Omental fat pad (tissue), 4 donors: Measurements from ENCODE around the gene TSPAN16. TPM values are rescaled to one million over a fixed set of nuclear protein-coding genes. Genes with fewer than 3 reads are reported as not detected.
"Not testable (repeated sequence)": the region's sequence is repeated elsewhere in the genome, so short reads cannot be mapped to it uniquely, and the experiment has no call there.

Experiments
- ATAC-seq: fragments of 150-250 bp; one replicate; pipeline ENCODE4 v1.9.1; 2016; ENCODE audit warnings: mild to moderate bottlenecking, moderate library complexity; ENCODE audit not compliant: low FRiP score
- DNase-seq: peaks from one replicate; pipeline ENCODE4 v3.0.0-alpha.2; 2019; ENCODE audit warnings: low spot score
- CTCF ChIP-seq, 3 donors: fragments of 450-650 bp; IDR thresholded peaks; one replicate each; pipeline ENCODE4 v1.5.1; 2016 to 2017; ENCODE audit warnings: antibody characterized with exemption in 3 of 3, mild to moderate bottlenecking in 3 of 3, moderate library complexity in 2 of 3
- total RNA-seq, 4 donors: library from RNA; depleted of rRNA; stranded (reverse); fragments of >200 nt; gene quantifications; one replicate each; pipeline ENCODE4 v1.1.0, GENCODE V29; 2016

TSPAN16 gene
- total RNA-seq, 4 donors from 2014 or later, result not detected

- TF ChIP-seq CTCF (IDR thresholded peaks at IDR 0.05), result no peak
- no peak for ATAC-seq
Observed at GRCh38 chr19:11345122-11345803, 49.3 kb downstream of the TSPAN16 start.

GRCh38 chr19:11346104-11346940 lies 50.4 kb downstream of the TSPAN16 start, which contains the start of the genes CCDC159 and TMEM205:
TSS of gene CCDC159 (plus strand) at chr19:11346519. CDS start at chr19:11346607, 88 bp downstream.
TSS of gene TMEM205 (minus strand) at chr19:11346268. CDS start at chr19:11345619, 649 bp downstream.
- ATAC-seq, result peak; percentile 98
- DNase-seq, result peak; percentile 90
- TF ChIP-seq CTCF (IDR thresholded peaks at IDR 0.05), result no peak

More at GRCh38 chr19:11345122-11345803, 49.3 kb downstream of the TSPAN16 start:
- no peak for DNase-seq

- ATAC-seq (no peak), DNase-seq (no peak)
- no peak for TF ChIP-seq CTCF (IDR thresholded peaks at IDR 0.05)
Observed at GRCh38 chr19:11347546-11348039, 51.6 kb downstream of the TSPAN16 start.

GRCh38 chr19:11349171-11349570 lies 53.2 kb downstream of the TSPAN16 start:
- ATAC-seq, result no peak
- TF ChIP-seq CTCF (IDR thresholded peaks at IDR 0.05), result no peak

GRCh38 chr19:11354102-11354501 lies 58.1 kb downstream of the TSPAN16 start:
- not testable (repeated sequence) for ATAC-seq, DNase-seq

More at GRCh38 chr19:11349171-11349570, 53.2 kb downstream of the TSPAN16 start:
- no peak for DNase-seq

- peak; percentile 97 for DNase-seq
- no peak for TF ChIP-seq CTCF (IDR thresholded peaks at IDR 0.05)
- ATAC-seq, result peak; percentile 83
Observed at GRCh38 chr19:11355160-11356073, 59.5 kb downstream of the TSPAN16 start, which contains the start of gene PLPPR2. TSS of gene PLPPR2 (plus strand) at chr19:11355432. CDS start at chr19:11357674, 2,242 bp downstream.
